Thyroid gland (tissue), 4 donors: ENCODE measurements around the gene ENOX1.

Experiments
- CTCF ChIP-seq, 6 experiments: fragments of 200-600 bp in 3 of 6; fragments of 450-650 bp in 3 of 6; sonication (generic) in 3 of 6; IDR thresholded peaks; one replicate each; pipeline ENCODE4 v1.5.1; 2016 to 2019; ENCODE audit warnings: antibody characterized with exemption in 6 of 6, mild to moderate bottlenecking in 2 of 6, inconsistent platforms in 1 of 6, moderate library complexity in 1 of 6
- POLR2A ChIP-seq, 2 donors: fragments of 450-650 bp; IDR thresholded peaks; one replicate each; pipeline ENCODE4 v1.6.1; 2017; ENCODE audit warnings: antibody characterized with exemption in 2 of 2, mild to moderate bottlenecking in 2 of 2, moderate library complexity in 1 of 2

- TF ChIP-seq CTCF (IDR thresholded peaks at IDR 0.05) (no peak), POLR2A (IDR thresholded peaks at IDR 0.05) (no peak)
Observed at GRCh38 chr13:43686557-43686956, 100.2 kb downstream of the ENOX1 start.
